Endothelial cell of umbilical vein (primary cell): Measurements from ENCODE around the gene OR10J4. TPM values are rescaled to one million over a fixed set of nuclear protein-coding genes. Genes with fewer than 3 reads are reported as not detected.

Source experiments
- BruUV-seq: library from RNA; stranded (reverse); fragments of 400-500 nt; replicated peaks from 2 replicates; lab custom pipeline; 2021; lab: Mats Ljungman, UMichigan
- CTCF ChIA-PET: fragments of 300-600, 350-600 bp; sonication (Branson Sonifier 250); formaldehyde crosslinking; loops from one replicate; lab custom pipeline; 2021; ENCODE audit warnings: antibody characterized with exemption, inconsistent platforms; lab: Charles Lee
- POLR2A ChIA-PET: fragments of 300-600, 350-600 bp; sonication (Branson Sonifier 250); formaldehyde crosslinking; loops from one replicate; lab custom pipeline; 2021; ENCODE audit warnings: antibody characterized with exemption, inconsistent platforms; lab: Charles Lee
- DNase-seq: peaks from one replicate; pipeline ENCODE4 v3.0.0-alpha.2; 2011; ENCODE audit warnings: low read depth, low spot score
- FAIRE-seq: peaks from 2 replicates; lab custom pipeline; 2011; peaks lifted over from hg19 to GRCh38; lab: Jason Lieb, UNC
- H2AFZ ChIP-seq: 2 replicates; pipeline ENCODE4 v1.6.0; 2012; ENCODE audit warnings: low read depth, low read length, control low read depth, inconsistent platforms
- H3K27ac ChIP-seq: 2 replicates; pipeline ENCODE4 v1.5.1; 2011; ENCODE audit warnings: low read depth, mild to moderate bottlenecking, control low read depth, low read length, moderate library complexity; ENCODE audit not compliant: insufficient read depth
- H3K27me3 ChIP-seq, 2 experiments: 2 replicates each; pipeline versions ENCODE4 v1.6.0 to v1.6.1; 2011; ENCODE audit warnings: low read length in 2 of 2, mixed read lengths in 1 of 2; ENCODE audit not compliant: control insufficient read depth in 2 of 2, insufficient read depth in 2 of 2
- H3K36me3 ChIP-seq, 2 experiments: 2 replicates in 1 of 2; 3 replicates in 1 of 2; pipeline ENCODE4 v1.5.1; 2011; ENCODE audit warnings: low read length in 2 of 2, mild to moderate bottlenecking in 1 of 2, moderate library complexity in 1 of 2; ENCODE audit not compliant: control insufficient read depth in 2 of 2, insufficient read depth in 2 of 2; ENCODE audit errors: extremely low read depth in 1 of 2
- H3K4me1 ChIP-seq: 3 replicates; pipeline ENCODE4 v1.5.1; 2011; ENCODE audit warnings: mild to moderate bottlenecking, low read length; ENCODE audit not compliant: control insufficient read depth, insufficient read depth; ENCODE audit errors: extremely low read depth
- H3K4me2 ChIP-seq: 2 replicates; pipeline ENCODE4 v1.6.1; 2011; ENCODE audit warnings: low read length, control low read depth, mixed read lengths; ENCODE audit not compliant: insufficient read depth
- H3K4me3 ChIP-seq, 3 experiments: fragments of 200-600 bp in 1 of 3; sonication (generic), shearing (Covaris generic) in 1 of 3; replicated peaks in 1 of 3; 2 replicates each; pipeline ENCODE4 v1.5.1; 2011 to 2016; ENCODE audit warnings: control low read depth in 3 of 3, low read length in 3 of 3, mild to moderate bottlenecking in 2 of 3, inconsistent platforms in 1 of 3, low read depth in 1 of 3, moderate library complexity in 1 of 3; ENCODE audit not compliant: insufficient read depth in 1 of 3
- H3K79me2 ChIP-seq: 2 replicates; pipeline ENCODE4 v1.6.0; 2012; ENCODE audit warnings: low read length, inconsistent platforms; ENCODE audit not compliant: control insufficient read depth, insufficient read depth
- H3K9ac ChIP-seq: replicated peaks from 2 replicates; pipeline ENCODE3; 2011; ENCODE audit warnings: low read length, control low read depth; ENCODE audit not compliant: insufficient read depth; ENCODE audit errors: extremely low read depth
- H3K9me1 ChIP-seq: replicated peaks from 3 replicates; pipeline ENCODE4 v1.6.0; 2011; ENCODE audit warnings: mild to moderate bottlenecking, low read length; ENCODE audit not compliant: control insufficient read depth, insufficient read depth; ENCODE audit errors: extremely low read depth
- H3K9me3 ChIP-seq: replicated peaks from 2 replicates; pipeline ENCODE4 v1.5.1; 2012; ENCODE audit warnings: low read length, inconsistent platforms; ENCODE audit not compliant: control insufficient read depth, insufficient read depth
- H4K20me1 ChIP-seq: replicated peaks from 2 replicates; pipeline ENCODE3; 2011; ENCODE audit warnings: mild to moderate bottlenecking, low read length; ENCODE audit not compliant: control insufficient read depth, insufficient read depth; ENCODE audit errors: extremely low read depth
- EZH2 ChIP-seq: IDR thresholded peaks from 2 replicates; pipeline ENCODE4 v1.6.1; 2012; ENCODE audit warnings: borderline replicate concordance, low read depth, mild to moderate bottlenecking, moderate library complexity, low read length, inconsistent platforms; ENCODE audit not compliant: severe bottlenecking
- FOS ChIP-seq: IDR thresholded peaks from 2 replicates; pipeline ENCODE4 v1.6.1; 2011; ENCODE audit warnings: mild to moderate bottlenecking, low read length, moderate library complexity, borderline replicate concordance; ENCODE audit not compliant: insufficient read depth
- GATA2 ChIP-seq: IDR thresholded peaks from 2 replicates; pipeline ENCODE4 v1.7.0; 2011; ENCODE audit warnings: low read depth, mild to moderate bottlenecking, moderate library complexity, mixed read lengths, low read length; ENCODE audit not compliant: insufficient read length, insufficient read depth
- JUN ChIP-seq: IDR thresholded peaks from 2 replicates; pipeline ENCODE4 v1.6.1; 2011; ENCODE audit warnings: borderline replicate concordance, low read depth; ENCODE audit not compliant: insufficient read length, insufficient read depth
- MYC ChIP-seq: IDR thresholded peaks from one replicate; pipeline ENCODE4 v1.6.1; 2011; ENCODE audit warnings: mild to moderate bottlenecking, low read depth, low read length
- POLR2A ChIP-seq: IDR thresholded peaks from 2 replicates; pipeline ENCODE4 v1.6.1; 2012; ENCODE audit warnings: low read depth, mild to moderate bottlenecking, control low read depth, low read length
- POLR2AphosphoS5 ChIP-seq: IDR thresholded peaks from 2 replicates; pipeline ENCODE4 v1.6.1; 2012; ENCODE audit warnings: low read depth, mild to moderate bottlenecking, control low read depth, low read length, moderate library complexity; ENCODE audit not compliant: insufficient read depth
- dilution Hi-C: fragments of 300-500 bp; cut with MboI; formaldehyde crosslinking; loops from one replicate; pipeline ENCODE4 v1.15.0; 2019; ENCODE audit warnings: low sequenced_read_pairs; ENCODE audit not compliant: extremely low pct_ligation_motif_present
- intact Hi-C: fragments of 100-400 bp; cut with micrococcal nuclease; formaldehyde crosslinking; loops from one replicate; pipeline ENCODE4 v1.10.0; 2022
- polyA plus RNA-seq, 4 experiments: library from polyadenylated mRNA; depleted of rRNA in 3 of 4; stranded (reverse) in 3 of 4; unstranded in 1 of 4; fragments of >200 nt; gene quantifications; 2 replicates each; pipeline versions ENCODE4 v1.2.1 to v1.2.3, GENCODE V29; 2011 to 2012; ENCODE audit warnings: missing spikeins in 1 of 4
- total RNA-seq: library from RNA; stranded (reverse); gene quantifications from 2 replicates; pipeline ENCODE4 v1.2.3, GENCODE V29; 2021
- TF ChIP-seq, protein P1 (sequence below): IDR thresholded peaks from 2 replicates; pipeline ENCODE4 v1.6.1; 2011; ENCODE audit not compliant: insufficient read depth, insufficient read length
- TF ChIP-seq, protein P2 (sequence below), 2 donors: IDR thresholded peaks; 1 replicate in 1 of 2; 2 replicates in 1 of 2; pipeline ENCODE4 v1.5.1; 2011; ENCODE audit warnings: low read length in 2 of 2, mild to moderate bottlenecking in 2 of 2, moderate library complexity in 2 of 2, control low read depth in 1 of 2, inconsistent platforms in 1 of 2, low read depth in 1 of 2; ENCODE audit not compliant: insufficient read depth in 1 of 2; ENCODE audit errors: extremely low read depth in 1 of 2

The OR10J4 gene
- total and polyA plus RNA-seq, 2 donors (not counting 3 experiments of a cell fraction or from before 2014, with no cell fraction given) = not detected

DNA sequence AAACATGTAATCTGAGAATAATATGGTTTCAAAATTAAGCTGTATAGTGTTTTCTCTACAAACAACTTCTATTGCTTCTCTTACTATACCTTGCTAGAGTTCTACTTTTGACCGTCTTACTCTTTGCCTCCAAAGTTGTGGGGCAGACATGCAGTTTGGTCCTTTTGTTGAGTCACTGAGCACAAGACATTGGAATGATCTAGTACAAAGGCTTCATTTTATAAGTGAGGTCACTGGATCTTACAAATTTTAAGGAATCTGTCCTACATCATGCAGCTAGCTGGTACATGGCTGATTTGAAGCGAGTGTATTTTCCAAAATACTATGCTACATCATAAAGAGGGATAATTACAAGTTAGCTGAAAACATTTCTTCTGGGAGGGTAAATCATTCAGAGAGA is 36.3 kb downstream of the OR10J4 start:
- Histone ChIP-seq H3K79me2 (no peaks in the 10 kb centered on the region), H3K4me1 (peaks cover 40% of the 10 kb centered on the region), H3K27me3 (no peaks in the 10 kb centered on the region), H3K9ac (no peak overlapping the region), H3K36me3 (no peaks in the 10 kb centered on the region), H3K4me3 (no peak overlapping the region), H3K9me3 (no peaks in the 10 kb centered on the region), H3K27ac (no peak overlapping the region), H3K4me2 (no peak overlapping the region), H3K9me1 (no peaks in the 10 kb centered on the region), H2AFZ (no peak overlapping the region), H4K20me1 (no peaks in the 10 kb centered on the region)
- dilution Hi-C loops = no loop called here
- DNase-seq (no peak), FAIRE-seq (no peak)
- TF ChIP-seq, protein P1, sequence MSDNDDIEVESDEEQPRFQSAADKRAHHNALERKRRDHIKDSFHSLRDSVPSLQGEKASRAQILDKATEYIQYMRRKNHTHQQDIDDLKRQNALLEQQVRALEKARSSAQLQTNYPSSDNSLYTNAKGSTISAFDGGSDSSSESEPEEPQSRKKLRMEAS = no peak
- no peak for TF ChIP-seq EZH2
- TF ChIP-seq GATA2 = no peak
- no peak for TF ChIP-seq MYC
- TF ChIP-seq JUN = no peak
- TF ChIP-seq POLR2AphosphoS5 = no peak
- no peak for TF ChIP-seq FOS
- TF ChIP-seq POLR2A = no peak
- TF ChIP-seq, protein P2, sequence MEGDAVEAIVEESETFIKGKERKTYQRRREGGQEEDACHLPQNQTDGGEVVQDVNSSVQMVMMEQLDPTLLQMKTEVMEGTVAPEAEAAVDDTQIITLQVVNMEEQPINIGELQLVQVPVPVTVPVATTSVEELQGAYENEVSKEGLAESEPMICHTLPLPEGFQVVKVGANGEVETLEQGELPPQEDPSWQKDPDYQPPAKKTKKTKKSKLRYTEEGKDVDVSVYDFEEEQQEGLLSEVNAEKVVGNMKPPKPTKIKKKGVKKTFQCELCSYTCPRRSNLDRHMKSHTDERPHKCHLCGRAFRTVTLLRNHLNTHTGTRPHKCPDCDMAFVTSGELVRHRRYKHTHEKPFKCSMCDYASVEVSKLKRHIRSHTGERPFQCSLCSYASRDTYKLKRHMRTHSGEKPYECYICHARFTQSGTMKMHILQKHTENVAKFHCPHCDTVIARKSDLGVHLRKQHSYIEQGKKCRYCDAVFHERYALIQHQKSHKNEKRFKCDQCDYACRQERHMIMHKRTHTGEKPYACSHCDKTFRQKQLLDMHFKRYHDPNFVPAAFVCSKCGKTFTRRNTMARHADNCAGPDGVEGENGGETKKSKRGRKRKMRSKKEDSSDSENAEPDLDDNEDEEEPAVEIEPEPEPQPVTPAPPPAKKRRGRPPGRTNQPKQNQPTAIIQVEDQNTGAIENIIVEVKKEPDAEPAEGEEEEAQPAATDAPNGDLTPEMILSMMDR (IDR thresholded peaks at IDR 0.05; ENCODE audit: extremely low read depth in 1 of 2, insufficient read depth in 1 of 2, low read depth in 1 of 2, low read length in 2 of 2) = no peak
- ChIA-PET POLR2A (no interaction called here), CTCF (interaction anchor here (1.7 kb wide), 1 partner anchor 308 kb away, joined by 4 read pairs; no protein-coding TSS in a partner anchor)
- BruUV-seq = no TSS peak
- intact Hi-C loops = no loop called here
